Suppressor macrophage treated with lipopolysaccharide for 4 hours (primary cell): ENCODE data around the gene PLA2G4A.

Experiments
- DNase-seq: peaks from one replicate; pipeline ENCODE4 v3.0.0-alpha.2; 2020

The PLA2G4A gene

GRCh38 chr1:186828611-186829454 is at the start of gene PLA2G4A:
Gene PLA2G4A, plus strand, starts transcription at chr1:186828949. Its CDS starts 25,406 bp downstream, at chr1:186854355.
- DNase-seq = peak; percentile 81

GRCh38 chr1:186780076-186780475 is 48.7 kb upstream of the PLA2G4A start:
- no peak for DNase-seq

GRCh38 chr1:186781730-186782129 is 47.0 kb upstream of the PLA2G4A start:
- DNase-seq = no peak

- no peak for DNase-seq
Measured at GRCh38 chr1:186782791-186783190, 46.0 kb upstream of the PLA2G4A start.

- DNase-seq = no peak
Measured at GRCh38 chr1:186783193-186783592, 45.6 kb upstream of the PLA2G4A start.

GRCh38 chr1:186785503-186785902 is 43.2 kb upstream of the PLA2G4A start:
- DNase-seq = peak; percentile 13

- DNase-seq = no peak
Measured at GRCh38 chr1:186790101-186790500, 38.6 kb upstream of the PLA2G4A start.

GRCh38 chr1:186792870-186793581 is 35.7 kb upstream of the PLA2G4A start:
- no peak for DNase-seq

GRCh38 chr1:186793582-186793927 is 35.2 kb upstream of the PLA2G4A start:
- DNase-seq = no peak

- DNase-seq = no peak
Measured at GRCh38 chr1:186798960-186799688, 29.6 kb upstream of the PLA2G4A start.

GRCh38 chr1:186799689-186800054 is 29.1 kb upstream of the PLA2G4A start:
- DNase-seq = no peak

GRCh38 chr1:186802388-186802787 is 26.4 kb upstream of the PLA2G4A start:
- peak; percentile 41 for DNase-seq

- DNase-seq = no peak
Measured at GRCh38 chr1:186804679-186805078, 24.1 kb upstream of the PLA2G4A start.

- peak; percentile 31 for DNase-seq
Measured at GRCh38 chr1:186806477-186806876, 22.3 kb upstream of the PLA2G4A start.

GRCh38 chr1:186807163-186807562 is 21.6 kb upstream of the PLA2G4A start:
- no peak for DNase-seq

GRCh38 chr1:186811892-186812291 is 16.9 kb upstream of the PLA2G4A start:
- no peak for DNase-seq

- no peak for DNase-seq
Measured at GRCh38 chr1:186812570-186812969, 16.2 kb upstream of the PLA2G4A start.

GRCh38 chr1:186813420-186813819 is 15.3 kb upstream of the PLA2G4A start:
- DNase-seq = no peak

- DNase-seq = peak; percentile 88
Measured at GRCh38 chr1:186819126-186819525, 9.6 kb upstream of the PLA2G4A start.

GRCh38 chr1:186819563-186819962 is 9.2 kb upstream of the PLA2G4A start:
- DNase-seq = peak; percentile 20

- peak; percentile 40 for DNase-seq
Measured at GRCh38 chr1:186829686-186830587, 1.2 kb downstream of the PLA2G4A start.

- no peak for DNase-seq
Measured at GRCh38 chr1:186831168-186831567, 2.4 kb downstream of the PLA2G4A start.
